GM18498 (cell line): Measurements from ENCODE around the gene IFITM5.
"Not testable (repeated sequence)": the region's sequence is repeated elsewhere in the genome, so short reads cannot be mapped to it uniquely, and the experiment has no call there.

Experiments
- ATAC-seq: cut with Tn5 transposase; IDR thresholded peaks from one replicate; pipeline ENCODE4 v1.9.1; 2021; ENCODE audit warnings: mild to moderate bottlenecking, moderate library complexity; ENCODE audit not compliant: unreplicated experiment

IFITM5 gene

GRCh38 chr11:299081-299891 is at the start of gene IFITM5:
IFITM5 (minus strand) TSS chr11:299526; CDS start chr11:299490, 36 bp downstream.
- ATAC-seq: no peak

DNA sequence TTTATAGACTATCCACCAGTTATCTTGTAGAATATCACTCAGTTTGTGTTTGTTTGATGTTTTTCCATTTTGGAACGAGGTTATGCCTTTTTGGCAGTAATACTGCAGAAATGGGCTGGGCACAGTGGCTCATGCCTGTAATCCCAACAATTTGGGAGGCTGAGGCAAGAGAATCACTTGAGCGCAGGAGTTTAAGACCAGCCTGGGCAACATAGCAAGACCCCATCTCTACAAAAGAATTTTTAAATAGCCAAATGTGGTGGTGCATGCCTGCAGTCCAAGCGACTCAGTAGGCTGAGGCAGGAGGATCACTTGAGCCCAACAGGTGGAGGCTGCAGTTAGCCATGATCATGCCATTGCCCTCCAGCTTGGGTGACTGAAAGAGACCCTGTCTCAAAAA is 47.2 kb upstream of the IFITM5 start:
- no peak for ATAC-seq

GRCh38 chr11:344836-345578 is 45.7 kb upstream of the IFITM5 start:
- no peak for ATAC-seq

GRCh38 chr11:342328-342727 is 43.0 kb upstream of the IFITM5 start:
- no peak for ATAC-seq

DNA sequence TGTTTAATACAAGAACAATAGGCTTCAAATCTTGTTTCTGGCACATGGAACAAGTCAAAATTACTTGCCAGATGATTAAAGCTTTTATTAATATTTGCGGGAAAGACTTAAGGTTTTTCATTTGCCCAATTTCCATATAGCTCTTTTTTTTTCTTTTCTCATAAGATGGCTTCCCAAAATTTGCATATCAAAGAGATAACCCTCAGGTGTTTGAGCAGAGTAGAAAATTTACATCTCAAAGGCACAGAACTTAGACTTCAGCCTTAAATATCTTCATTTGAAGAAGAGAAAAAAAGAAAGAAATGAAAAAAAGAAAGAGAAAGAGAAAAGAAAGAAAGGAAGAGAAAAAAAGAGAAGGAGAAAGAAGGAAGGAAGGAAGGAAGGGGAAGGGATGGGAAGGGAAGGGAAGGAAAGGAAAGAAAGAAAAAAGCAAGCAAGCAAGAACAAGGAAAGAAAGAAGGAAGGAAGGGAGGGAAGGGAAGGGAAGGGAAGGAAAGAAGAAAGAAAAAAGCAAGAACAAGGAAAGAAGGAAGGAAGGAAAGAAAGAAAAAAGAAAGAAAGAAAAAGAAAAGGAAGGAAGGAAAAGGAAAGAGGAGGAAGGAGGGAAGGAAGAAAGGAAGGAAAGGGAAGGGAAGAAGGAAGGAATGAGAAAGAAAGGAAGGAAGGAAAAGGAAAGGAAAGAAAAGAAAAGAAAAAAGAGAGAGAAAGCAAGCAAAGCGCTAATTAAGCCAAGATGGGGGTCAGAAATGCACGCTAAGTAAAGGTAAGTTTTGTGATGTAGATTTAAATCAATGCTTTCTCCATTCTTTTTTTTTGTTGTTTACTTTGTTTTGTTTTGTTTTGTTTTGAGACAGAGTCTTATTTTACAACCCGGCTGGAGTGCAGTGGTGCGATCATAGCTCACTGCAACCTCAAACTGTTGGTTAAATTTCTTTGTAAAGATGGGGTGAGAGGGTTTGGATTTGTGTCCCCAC is 41.5 kb upstream of the IFITM5 start:
- ATAC-seq: no peak

- ATAC-seq: no peak
These were observed 40.6 kb upstream of the IFITM5 start for GRCh38 chr11:339963-340362.

GRCh38 chr11:337711-338110 is 38.4 kb upstream of the IFITM5 start:
- ATAC-seq: no peak

DNA sequence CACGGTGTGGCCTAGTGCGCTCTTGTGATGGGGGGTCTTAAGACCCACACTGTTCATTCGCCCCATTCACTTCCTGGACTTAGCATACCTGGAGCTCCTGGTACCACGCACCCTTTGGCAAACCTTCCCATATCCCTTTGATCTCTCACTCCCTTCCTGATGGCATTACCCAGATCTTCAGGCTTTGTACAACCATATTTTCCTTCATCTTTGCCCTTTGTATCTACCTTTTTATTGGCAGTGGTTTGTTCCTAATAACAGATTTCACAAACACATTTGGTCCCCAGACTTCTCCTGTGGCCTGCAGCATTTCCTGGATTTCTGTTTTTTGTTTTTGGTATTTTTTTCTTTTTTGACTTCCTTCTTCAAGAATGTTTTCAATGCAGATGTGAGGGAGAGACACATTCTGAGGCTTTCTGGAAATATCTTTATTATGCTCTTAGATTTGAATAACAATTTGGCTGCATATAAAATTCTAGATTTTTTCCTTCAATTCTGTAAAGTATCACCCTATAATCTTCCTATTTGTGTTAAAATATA is 37.4 kb upstream of the IFITM5 start:
- no peak for ATAC-seq

- ATAC-seq: no peak
These were observed 36.7 kb upstream of the IFITM5 start for GRCh38 chr11:335779-336658.

DNA sequence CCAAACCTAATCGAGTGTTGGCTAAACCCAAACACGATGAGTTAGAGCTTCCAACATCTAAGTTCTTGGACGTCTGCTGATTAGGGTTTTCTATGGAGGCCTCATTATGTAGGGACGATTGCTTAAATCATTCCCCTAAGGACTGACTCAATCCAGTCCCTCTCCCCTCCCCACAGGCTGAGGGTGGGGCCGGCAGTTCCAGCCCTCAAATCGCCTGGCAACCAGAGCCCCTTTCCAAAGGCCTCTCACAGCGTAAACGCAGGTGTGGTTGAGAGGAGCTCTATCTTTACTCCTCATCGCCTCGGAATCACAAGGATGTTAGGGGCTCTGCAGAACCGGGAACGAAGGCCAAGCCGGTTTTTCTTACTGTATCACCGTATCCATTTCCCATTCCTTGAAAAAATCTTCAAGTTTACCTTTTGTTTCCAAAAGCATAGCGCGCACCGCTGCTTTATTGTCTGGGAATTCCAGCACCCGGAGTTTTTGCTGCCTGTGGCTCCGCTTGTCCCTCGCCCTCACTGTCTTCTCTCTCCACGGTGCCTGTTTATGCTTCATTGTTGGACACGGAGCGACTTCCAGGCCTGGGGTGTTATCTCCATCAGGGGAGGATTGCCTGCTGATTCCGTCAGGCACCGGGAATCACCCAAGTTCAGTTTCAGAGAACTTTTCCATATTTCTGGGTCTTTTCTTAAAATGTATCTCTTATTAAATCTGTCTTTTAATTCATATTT is 35.1 kb upstream of the IFITM5 start:
- ATAC-seq: no peak

- ATAC-seq: not testable (repeated sequence)
These were observed 34.4 kb upstream of the IFITM5 start for GRCh38 chr11:333616-334263.

DNA sequence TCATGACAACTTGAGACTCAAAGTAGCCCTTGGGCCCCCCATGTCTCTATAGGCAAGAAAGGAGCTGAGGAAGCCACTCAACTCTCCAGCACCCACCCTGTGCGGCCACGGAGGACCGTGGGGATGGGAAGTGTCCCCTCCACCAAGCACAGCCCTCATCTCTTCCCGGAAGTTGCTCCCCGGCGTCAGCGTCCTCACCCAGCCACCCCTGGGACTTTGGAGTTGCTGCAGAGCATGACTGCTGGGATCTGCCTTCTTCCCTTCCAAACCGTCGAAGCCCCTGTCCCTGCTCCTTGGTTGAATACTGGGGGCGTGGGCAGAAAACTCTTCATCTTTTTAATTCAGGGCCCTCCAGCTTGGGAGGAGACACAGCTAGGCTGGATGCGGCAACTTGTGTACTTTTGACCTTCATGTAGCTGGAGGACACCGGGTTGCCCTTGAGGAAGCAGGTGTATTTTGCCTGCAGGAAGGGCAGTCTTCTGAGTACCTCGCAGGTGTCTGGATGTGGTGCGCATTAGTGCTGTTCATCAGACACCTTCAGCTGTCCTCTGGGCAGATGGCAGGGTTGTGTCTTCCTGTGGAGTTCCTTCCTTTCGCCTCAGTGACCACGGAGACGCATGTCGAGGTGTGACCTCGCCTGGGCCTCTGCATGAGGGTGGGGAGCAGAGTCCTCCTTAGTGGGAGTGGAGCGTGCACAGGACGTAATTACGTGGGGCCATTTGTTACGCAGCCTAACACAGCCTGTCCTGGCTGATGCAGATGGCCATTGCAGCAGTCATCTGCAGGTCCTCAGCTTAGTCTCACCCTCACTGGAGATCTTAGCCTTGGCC is 33.5 kb upstream of the IFITM5 start:
- no peak for ATAC-seq

DNA sequence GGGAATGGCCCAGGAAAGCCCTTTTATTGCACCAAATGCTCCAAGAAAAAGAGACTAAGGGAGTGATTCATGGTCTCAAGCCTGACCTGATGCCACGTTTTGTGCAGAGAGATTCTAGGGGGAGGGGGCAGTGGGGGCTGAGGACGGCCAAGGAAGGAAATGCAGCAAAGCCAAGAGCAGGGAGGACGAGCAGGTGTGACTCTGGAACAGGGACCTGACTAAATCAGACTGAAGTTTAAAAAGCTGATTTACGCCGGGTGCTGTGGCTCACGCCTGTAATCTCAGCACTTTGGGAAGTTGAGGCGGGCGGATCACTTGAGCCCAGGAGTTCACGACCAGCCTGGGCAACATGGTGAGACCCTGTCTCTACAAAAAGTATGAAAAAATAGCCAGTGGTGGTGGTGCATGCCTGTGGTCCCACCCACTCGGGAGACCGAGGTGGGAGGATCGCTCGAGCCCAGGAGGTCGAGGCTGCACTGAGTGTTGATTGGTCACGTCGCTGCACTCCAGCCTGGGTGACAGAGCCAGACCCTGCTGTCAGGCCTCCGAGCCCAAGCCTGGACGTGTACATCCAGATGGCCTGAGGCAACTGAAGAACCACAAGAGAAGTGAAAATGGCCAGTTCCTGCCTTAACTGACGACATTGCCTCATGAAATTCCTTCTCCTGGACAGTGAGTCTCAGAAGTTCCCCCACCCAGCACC is 32.2 kb upstream of the IFITM5 start:
- no peak for ATAC-seq

GRCh38 chr11:330694-331357 is 31.5 kb upstream of the IFITM5 start:
- no peak for ATAC-seq

GRCh38 chr11:330307-330693 is 31.0 kb upstream of the IFITM5 start:
- no peak for ATAC-seq

DNA sequence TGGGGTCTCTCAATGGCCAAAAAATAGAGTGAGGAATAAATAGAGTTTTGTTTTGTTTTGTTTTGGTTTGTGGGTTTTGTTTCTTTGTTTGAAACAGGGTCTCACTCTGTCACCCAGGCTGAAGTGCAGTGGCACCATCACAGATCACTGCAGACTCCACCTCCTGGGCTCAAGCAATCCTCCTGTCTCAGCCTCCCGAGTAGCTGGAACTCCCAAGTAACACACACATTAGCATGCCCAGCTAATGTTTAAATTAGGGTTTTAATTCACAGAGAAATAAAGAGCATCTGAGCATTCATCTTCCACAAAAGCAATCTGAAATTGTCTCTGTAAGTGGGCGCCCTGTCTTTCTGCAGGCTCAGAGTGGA is 30.5 kb upstream of the IFITM5 start:
- no peak for ATAC-seq
